Subcutaneous abdominal adipose tissue (tissue), 5 donors: ENCODE measurements around the gene ADM2.
A peak's percentile ranks its signal among the peaks of the same experiment; 100 is the strongest.

Experiments used
- H3K27ac ChIP-seq: one replicate; pipeline ENCODE4 v1.7.0; 2013; ENCODE audit warnings: low read depth, mild to moderate bottlenecking, inconsistent platforms, low read length, moderate library complexity
- H3K27me3 ChIP-seq, 5 donors: one replicate each; pipeline ENCODE4 v1.7.0; 2013; ENCODE audit warnings: low read length in 5 of 5, inconsistent platforms in 1 of 5; ENCODE audit not compliant: control insufficient read depth in 5 of 5, insufficient read depth in 4 of 5
- H3K36me3 ChIP-seq, 5 donors: one replicate each; pipeline ENCODE4 v1.7.0; 2013; ENCODE audit warnings: low read length in 5 of 5; ENCODE audit not compliant: control insufficient read depth in 5 of 5, insufficient read depth in 5 of 5
- H3K4me1 ChIP-seq, 5 donors: one replicate each; pipeline ENCODE4 v1.7.0; 2013; ENCODE audit warnings: low read length in 5 of 5, mild to moderate bottlenecking in 3 of 5, moderate library complexity in 1 of 5; ENCODE audit not compliant: control insufficient read depth in 5 of 5, insufficient read depth in 5 of 5
- H3K4me3 ChIP-seq, 5 donors: one replicate each; pipeline ENCODE4 v1.7.0; 2013; ENCODE audit warnings: low read length in 5 of 5, low read depth in 1 of 5
- H3K9ac ChIP-seq, 5 donors: one replicate each; pipeline ENCODE4 v1.7.0; 2013; ENCODE audit warnings: low read length in 5 of 5, mild to moderate bottlenecking in 4 of 5, moderate library complexity in 3 of 5
- H3K9me3 ChIP-seq, 5 donors: one replicate each; pipeline ENCODE4 v1.7.0; 2013; ENCODE audit warnings: low read length in 5 of 5; ENCODE audit not compliant: control insufficient read depth in 5 of 5
- donor health status: healthy.
- donor health status: healthy.
- donor health status: healthy.
- donor health status: healthy.
- donor health status: healthy.

The ADM2 gene

GRCh38 chr22:50505776-50506610, 24.6 kb downstream of the ADM2 start:
- Histone ChIP-seq H3K36me3 (peaks cover 0 to 36% (median 35%) of the 10 kb centered on the region in 5 donors), H3K9me3 (no peaks in the 10 kb centered on the region), H3K4me3 (peak overlapping the region in 3 of 5 donors; percentile 94 to 98 (median 97)), H3K27me3 (no peaks in the 10 kb centered on the region), H3K9ac (peak overlapping the region in 2 of 5 donors; percentile 96 to 99), H3K27ac (no peak overlapping the region), H3K4me1 (peaks cover 0 to 29% (median 28%) of the 10 kb centered on the region in 5 donors)

DNA sequence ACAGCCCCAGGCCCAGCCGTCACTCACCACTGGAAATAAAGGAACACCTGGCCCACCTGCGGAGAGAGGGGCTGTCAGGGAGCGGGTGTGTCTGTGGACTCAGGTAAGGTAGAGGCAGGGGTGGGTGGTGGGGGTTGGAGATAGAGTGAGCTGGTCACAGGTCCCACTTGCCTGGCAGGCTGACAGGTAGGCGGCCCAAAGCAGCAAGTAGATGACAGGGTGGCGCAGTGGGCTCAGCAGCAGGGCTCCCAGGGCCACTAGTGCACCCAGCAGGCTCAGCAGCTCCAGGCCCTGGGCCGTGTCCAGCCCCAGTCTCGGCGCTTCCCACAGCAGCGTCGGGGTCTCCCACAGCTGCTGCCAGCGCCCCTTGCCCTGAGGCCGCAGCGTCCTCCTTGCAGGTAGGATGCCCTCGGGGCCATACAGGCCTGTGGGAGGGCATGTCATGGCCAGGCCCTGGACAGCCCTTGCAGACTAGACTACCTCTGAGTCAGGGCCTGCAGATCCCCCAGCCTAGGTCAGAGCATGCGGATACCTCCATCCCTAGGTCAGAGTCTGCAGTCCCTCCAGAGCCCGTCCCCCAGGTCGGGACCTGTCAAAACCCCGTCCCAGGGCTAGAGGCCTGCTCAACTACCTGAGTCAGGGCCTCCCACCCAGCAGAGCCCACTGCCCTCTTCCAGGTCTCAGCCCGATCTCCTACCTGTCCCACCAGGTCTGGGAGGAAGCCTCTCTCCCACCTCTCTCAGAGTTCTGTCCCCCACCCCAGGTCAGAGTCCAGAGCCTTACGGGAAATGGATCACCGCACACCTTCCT, 25.5 kb downstream of the ADM2 start:
- Histone ChIP-seq H3K4me1 (peaks cover 0 to 29% (median 28%) of the 10 kb centered on the region in 5 donors), H3K36me3 (peaks cover 0 to 36% (median 35%) of the 10 kb centered on the region in 5 donors), H3K4me3 (peak overlapping the region; percentile 87 to 98 (median 94)), H3K9ac (peak overlapping the region; percentile 77 to 99 (median 89)), H3K9me3 (no peaks in the 10 kb centered on the region), H3K27ac (peak overlapping the region; percentile 76), H3K27me3 (no peaks in the 10 kb centered on the region)

DNA sequence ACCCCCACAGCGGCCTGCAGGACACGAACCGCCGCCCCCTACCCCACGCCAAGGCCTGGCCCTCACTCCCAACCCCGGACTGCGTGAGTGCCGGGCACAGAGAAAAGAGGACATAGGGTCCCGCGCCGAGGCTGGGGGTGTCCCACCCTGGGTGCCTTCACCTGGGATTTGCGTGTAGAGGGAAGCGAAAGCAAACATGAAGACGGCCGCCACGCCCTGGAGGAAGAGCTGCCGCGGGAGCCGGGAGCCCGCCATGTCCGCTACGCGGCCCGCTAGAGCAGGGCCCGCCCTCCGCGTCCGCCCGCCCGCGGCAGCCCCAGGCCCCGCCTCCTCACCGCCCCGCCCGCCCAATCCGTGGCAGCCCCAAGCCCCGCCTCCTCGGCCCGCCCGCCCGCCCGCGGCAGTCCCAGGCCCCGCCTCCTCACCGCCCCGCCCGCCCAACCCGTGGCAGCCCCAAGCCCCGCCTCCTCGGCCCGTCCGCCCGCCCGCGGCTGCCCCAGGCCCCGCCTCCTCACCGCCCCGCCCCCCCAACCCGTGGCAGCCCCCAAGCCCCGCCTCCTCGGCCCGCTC, 26.2 kb downstream of the ADM2 start, which contains the start of gene LMF2:
TSS of gene LMF2 (minus strand) at position 282 of the 570 bp plus-strand sequence. CDS start at position 255, 27 bp downstream.
- H3K9ac ChIP-seq: peak within 1 kb of the TSS; percentile 77 to 99 (median 89)
- H3K27me3 ChIP-seq: no peaks in the 10 kb centered on the region
- no peaks in the 10 kb centered on the region for H3K9me3 ChIP-seq
- H3K36me3 ChIP-seq: peaks cover 0 to 37% (median 30%) of the 10 kb centered on the region in 5 donors
- H3K4me1 ChIP-seq: peaks cover 0 to 29% (median 28%) of the 10 kb centered on the region in 5 donors
- peak within 1 kb of the TSS; percentile 88 for H3K27ac ChIP-seq
- peak within 1 kb of the TSS; percentile 87 to 98 (median 94) for H3K4me3 ChIP-seq

DNA sequence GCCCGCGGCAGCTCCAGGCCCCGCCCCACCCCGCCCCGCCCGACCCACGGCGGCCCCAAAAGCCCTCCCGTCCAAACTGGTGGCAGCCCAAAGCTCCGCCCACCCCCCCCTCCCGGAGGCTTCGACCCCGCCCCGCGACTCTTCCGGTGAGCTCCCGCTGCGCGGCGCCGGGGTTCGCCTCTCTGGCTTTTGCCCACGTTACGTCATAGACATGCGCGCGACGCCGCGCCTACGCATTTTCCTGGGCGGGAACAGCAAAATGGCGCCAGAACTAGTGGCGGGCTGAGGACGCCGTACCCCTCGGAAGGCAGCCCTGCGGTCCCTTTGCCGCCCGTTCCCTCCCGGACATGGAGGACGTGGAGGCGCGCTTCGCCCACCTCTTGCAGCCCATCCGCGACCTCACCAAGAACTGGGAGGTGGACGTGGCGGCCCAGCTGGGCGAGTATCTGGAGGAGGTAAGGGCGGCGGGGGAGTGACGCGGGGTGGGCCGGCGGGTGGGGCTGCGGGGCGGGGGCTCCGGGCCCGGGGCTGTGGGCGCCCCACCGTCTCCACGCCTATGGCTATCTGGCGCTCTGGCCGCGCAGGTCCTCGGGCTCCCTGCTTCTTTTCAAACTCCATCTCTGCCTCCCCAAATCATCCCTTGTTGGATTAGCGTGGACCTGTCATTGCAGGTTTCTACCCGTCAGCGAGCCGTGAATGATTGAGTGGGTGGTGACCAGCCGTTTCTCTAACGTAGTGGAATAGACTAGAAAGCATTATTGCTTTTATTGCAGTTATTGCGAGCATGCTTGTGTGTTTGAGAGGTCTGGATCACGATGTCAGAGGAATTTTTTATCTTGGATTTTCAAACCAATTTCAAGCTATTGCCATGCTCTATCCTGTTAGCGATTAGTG, 26.9 kb downstream of the ADM2 start, which contains the start of gene NCAPH2:
TSS of gene NCAPH2 (plus strand) at position 234 of the 894 bp plus-strand sequence. CDS start at position 348, 114 bp downstream.
- Histone ChIP-seq H3K36me3 (peaks cover 0 to 30% (median 23%) of the 10 kb centered on the region in 5 donors), H3K27ac (peak within 1 kb of the TSS; percentile 88), H3K9ac (peak within 1 kb of the TSS; percentile 77 to 99 (median 89)), H3K4me3 (peak within 1 kb of the TSS; percentile 87 to 98 (median 94)), H3K4me1 (peaks cover 0 to 29% (median 28%) of the 10 kb centered on the region in 5 donors), H3K27me3 (no peaks in the 10 kb centered on the region), H3K9me3 (no peaks in the 10 kb centered on the region)

DNA sequence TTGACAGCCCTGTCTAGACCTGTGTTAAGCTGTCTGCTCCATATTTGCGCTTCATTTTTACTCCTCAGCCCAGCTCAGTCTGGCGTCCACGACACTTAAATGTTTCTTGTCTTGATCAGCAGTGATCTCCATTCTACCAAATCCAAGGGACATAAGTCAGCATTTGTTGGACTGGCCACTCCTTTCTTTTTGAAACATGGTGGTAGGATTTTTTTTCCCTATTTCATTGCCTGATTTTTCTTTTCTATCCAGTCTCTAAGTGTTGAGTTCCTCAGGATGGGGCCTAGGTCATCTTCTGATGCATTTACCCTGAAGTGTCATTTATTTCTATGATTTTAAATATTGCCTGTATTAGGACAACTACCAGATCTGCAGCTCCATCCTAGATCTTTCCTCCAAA, 27.6 kb downstream of the ADM2 start:
- Histone ChIP-seq H3K36me3 (peaks cover 0 to 25% (median 18%) of the 10 kb centered on the region in 5 donors), H3K27ac (peak overlapping the region; percentile 88), H3K9me3 (no peaks in the 10 kb centered on the region), H3K4me1 (peaks cover 0 to 29% (median 28%) of the 10 kb centered on the region in 5 donors), H3K9ac (peak overlapping the region; percentile 59 to 75 (median 65)), H3K4me3 (peak overlapping the region; percentile 68 to 91 (median 83)), H3K27me3 (no peaks in the 10 kb centered on the region)

DNA sequence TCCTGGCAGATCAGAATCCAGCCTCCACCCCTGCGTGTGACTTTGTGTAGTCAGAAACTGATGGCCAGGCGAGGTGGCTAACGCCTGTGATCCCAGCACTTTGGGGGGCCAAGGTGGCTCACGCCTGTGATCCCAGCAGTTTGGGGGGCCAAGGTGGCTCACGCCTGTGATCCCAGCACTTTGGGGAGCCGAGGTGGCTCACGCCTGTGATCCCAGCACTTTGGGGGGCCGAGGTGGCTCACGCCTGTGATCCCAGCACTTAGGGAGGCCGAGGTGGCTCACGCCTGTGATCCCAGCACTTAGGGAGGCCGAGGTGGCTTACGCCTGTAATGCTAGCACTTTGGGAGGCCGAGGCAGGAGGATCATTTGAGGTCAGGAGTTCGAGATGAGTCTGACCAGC, 31.8 kb downstream of the ADM2 start:
- Histone ChIP-seq H3K4me3 (no peak overlapping the region), H3K36me3 (peaks cover 0 to 30% (median 25%) of the 10 kb centered on the region in 5 donors), H3K4me1 (peaks cover 0 to 14% (median 12%) of the 10 kb centered on the region in 5 donors), H3K9ac (no peak overlapping the region), H3K27ac (no peak overlapping the region), H3K27me3 (no peaks in the 10 kb centered on the region), H3K9me3 (no peaks in the 10 kb centered on the region)

DNA sequence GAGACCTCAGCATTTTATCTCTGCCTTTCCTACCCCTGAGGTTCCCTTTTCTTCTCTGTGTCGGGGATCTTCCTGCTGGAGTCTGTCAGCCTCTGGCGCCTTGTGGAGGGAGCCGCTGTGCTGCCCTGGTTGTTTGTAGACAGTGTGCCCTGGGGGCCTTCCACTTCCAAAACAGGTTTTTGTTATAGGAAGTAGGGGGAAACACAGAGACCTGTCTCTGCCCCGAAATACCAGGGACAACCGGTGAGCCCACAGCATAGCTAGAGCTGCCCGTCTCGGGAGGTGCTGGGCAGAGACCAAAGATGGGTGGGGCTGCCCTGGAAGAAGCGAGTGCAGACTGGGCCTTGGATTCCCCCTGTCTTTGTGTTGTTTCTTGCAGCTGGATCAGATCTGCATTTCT, 34.7 kb downstream of the ADM2 start:
- Histone ChIP-seq H3K36me3 (peaks cover 0 to 50% (median 42%) of the 10 kb centered on the region in 5 donors), H3K27me3 (no peaks in the 10 kb centered on the region), H3K4me3 (no peak overlapping the region), H3K9ac (no peak overlapping the region), H3K9me3 (no peaks in the 10 kb centered on the region), H3K4me1 (no peaks in the 10 kb centered on the region), H3K27ac (no peak overlapping the region)

GRCh38 chr22:50516891-50517290, 35.5 kb downstream of the ADM2 start:
- no peaks in the 10 kb centered on the region for H3K4me1 ChIP-seq
- H3K36me3 ChIP-seq: peaks cover 0 to 58% (median 50%) of the 10 kb centered on the region in 5 donors
- H3K4me3 ChIP-seq: no peak overlapping the region

More at GRCh38 chr22:50516891-50517290, 35.5 kb downstream of the ADM2 start:
- no peak overlapping the region for H3K9ac ChIP-seq
- no peaks in the 10 kb centered on the region for H3K9me3 ChIP-seq
- H3K27me3 ChIP-seq: no peaks in the 10 kb centered on the region
- H3K27ac ChIP-seq: no peak overlapping the region
